NCI-H345 (cell line): ENCODE data around the gene CNOT6L.

Source experiments
- DNase-seq: peaks from one replicate; lab custom pipeline; 2025; lab: John Stamatoyannopoulos, UW

The CNOT6L gene

GRCh38 chr4:77712675-77713074, 106.5 kb downstream of the CNOT6L start:
- DNase-seq: no peak

- DNase-seq: no peak
Measured at GRCh38 chr4:77711469-77711868, 107.7 kb downstream of the CNOT6L start.

GRCh38 chr4:77710684-77711083, 108.5 kb downstream of the CNOT6L start:
- no peak for DNase-seq

GRCh38 chr4:77710059-77710458, 109.1 kb downstream of the CNOT6L start:
- DNase-seq: no peak

- DNase-seq: no peak
Measured at GRCh38 chr4:77706717-77707116, 112.5 kb downstream of the CNOT6L start.

- no peak for DNase-seq
Measured at GRCh38 chr4:77703666-77704065, 115.5 kb downstream of the CNOT6L start.

GRCh38 chr4:77701121-77701520, 118.0 kb downstream of the CNOT6L start:
- DNase-seq: no peak

GRCh38 chr4:77699731-77700210, 119.4 kb downstream of the CNOT6L start:
- no peak for DNase-seq

GRCh38 chr4:77697860-77698590, 121.1 kb downstream of the CNOT6L start:
- DNase-seq: peak; percentile 3

GRCh38 chr4:77695774-77696173, 123.4 kb downstream of the CNOT6L start:
- DNase-seq: no peak

GRCh38 chr4:77692847-77693432, 126.2 kb downstream of the CNOT6L start:
- no peak for DNase-seq

- DNase-seq: no peak
Measured at GRCh38 chr4:77681792-77682191, 137.4 kb downstream of the CNOT6L start.

- DNase-seq: no peak
Measured at GRCh38 chr4:77676842-77677241, 142.3 kb downstream of the CNOT6L start.

GRCh38 chr4:77671051-77671450, 148.1 kb downstream of the CNOT6L start:
- DNase-seq: no peak

- peak; percentile 67 for DNase-seq
Measured at GRCh38 chr4:77669946-77670590, 149.1 kb downstream of the CNOT6L start.

- no peak for DNase-seq
Measured at GRCh38 chr4:77665381-77666069, 153.6 kb downstream of the CNOT6L start.
